ENCODE measurements around the gene CASR. TPM values are rescaled to one million over a fixed set of nuclear protein-coding genes. Genes with fewer than 3 reads are reported as not detected.
"Not testable (repeated sequence)": the region's sequence is repeated elsewhere in the genome, so short reads cannot be mapped to it uniquely, and the experiment has no call there.

CASR gene
- total RNA-seq, 2 donors from 2014 or later: not detected

DNA sequence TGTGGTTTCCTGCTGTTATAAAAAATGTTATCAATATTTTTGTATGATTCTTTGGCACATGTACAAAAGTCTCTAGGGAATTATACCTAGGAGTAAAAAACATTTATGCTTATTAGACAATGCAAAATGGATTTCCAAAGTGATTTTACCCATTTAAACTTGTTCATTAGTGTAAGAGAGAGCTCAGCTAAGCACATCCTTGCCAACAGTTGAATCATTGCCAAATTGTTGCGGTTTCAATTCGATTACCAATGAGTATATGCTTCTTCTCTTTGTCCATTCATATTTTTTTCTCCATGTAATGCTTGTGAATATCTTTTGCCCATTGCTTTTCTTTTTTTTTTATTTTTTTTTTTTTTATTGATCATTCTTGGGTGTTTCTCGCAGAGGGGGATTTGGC is 17.2 kb downstream of the CASR start:
- no peaks in the 10 kb centered on the region for H3K4me1 ChIP-seq
- no peaks in the 10 kb centered on the region for H3K27me3 ChIP-seq
- no peak overlapping the region for H3K27ac ChIP-seq
- H3K4me3 ChIP-seq: no peak overlapping the region
- H3K9me3 ChIP-seq: no peaks in the 10 kb centered on the region
- TF ChIP-seq, protein P1, sequence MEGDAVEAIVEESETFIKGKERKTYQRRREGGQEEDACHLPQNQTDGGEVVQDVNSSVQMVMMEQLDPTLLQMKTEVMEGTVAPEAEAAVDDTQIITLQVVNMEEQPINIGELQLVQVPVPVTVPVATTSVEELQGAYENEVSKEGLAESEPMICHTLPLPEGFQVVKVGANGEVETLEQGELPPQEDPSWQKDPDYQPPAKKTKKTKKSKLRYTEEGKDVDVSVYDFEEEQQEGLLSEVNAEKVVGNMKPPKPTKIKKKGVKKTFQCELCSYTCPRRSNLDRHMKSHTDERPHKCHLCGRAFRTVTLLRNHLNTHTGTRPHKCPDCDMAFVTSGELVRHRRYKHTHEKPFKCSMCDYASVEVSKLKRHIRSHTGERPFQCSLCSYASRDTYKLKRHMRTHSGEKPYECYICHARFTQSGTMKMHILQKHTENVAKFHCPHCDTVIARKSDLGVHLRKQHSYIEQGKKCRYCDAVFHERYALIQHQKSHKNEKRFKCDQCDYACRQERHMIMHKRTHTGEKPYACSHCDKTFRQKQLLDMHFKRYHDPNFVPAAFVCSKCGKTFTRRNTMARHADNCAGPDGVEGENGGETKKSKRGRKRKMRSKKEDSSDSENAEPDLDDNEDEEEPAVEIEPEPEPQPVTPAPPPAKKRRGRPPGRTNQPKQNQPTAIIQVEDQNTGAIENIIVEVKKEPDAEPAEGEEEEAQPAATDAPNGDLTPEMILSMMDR (IDR thresholded peaks at IDR 0.05): no peak
- no peak for DNase-seq (ENCODE audit: low spot score)
- no peaks in the 10 kb centered on the region for H3K36me3 ChIP-seq

DNA sequence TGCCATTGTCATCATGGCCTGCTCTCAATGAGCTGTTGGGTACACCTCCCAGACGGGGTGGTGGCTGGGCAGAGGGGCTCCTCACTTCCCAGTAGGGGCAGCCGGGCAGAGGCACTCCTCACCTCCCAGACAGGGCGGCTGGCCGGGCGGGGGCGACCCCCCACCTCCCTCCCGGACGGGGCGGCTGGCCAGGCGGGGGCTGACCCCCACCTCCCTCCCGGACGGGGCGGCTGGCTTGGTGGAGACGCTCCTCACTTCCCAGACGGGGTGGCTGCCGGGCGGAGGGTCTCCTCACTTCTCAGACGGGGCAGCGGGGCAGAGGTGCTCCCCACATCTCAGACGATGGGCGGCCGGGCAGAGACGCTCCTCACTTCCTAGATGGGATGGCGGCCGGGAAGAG is 18.0 kb downstream of the CASR start:
- H3K36me3 ChIP-seq; H3K4me1 ChIP-seq; H3K4me3 ChIP-seq; H3K27ac ChIP-seq; DNase-seq (ENCODE audit: low spot score); H3K27me3 ChIP-seq; H3K9me3 ChIP-seq: not testable (repeated sequence)

DNA sequence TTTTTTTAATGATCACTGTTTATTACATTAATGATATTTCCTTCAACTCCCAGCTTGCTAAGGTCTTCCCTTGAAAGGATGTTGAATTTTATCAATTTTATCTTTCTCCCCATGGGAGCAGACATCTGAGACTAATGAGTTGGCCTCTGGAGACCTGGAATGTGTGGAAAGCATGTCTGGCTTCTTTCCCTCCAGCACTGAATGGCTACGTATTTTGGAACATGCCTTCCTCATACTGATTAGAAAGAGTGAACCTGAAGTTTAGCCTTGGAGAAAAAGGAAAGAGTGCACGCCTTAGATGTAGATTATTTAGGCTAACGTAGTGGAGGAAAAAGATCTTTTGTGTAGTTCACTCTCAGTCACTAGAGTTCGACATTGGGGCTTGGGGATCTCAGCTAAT is 25.1 kb downstream of the CASR start:
- H3K36me3 ChIP-seq: no peaks in the 10 kb centered on the region
- H3K4me1 ChIP-seq: no peaks in the 10 kb centered on the region
- no peak overlapping the region for H3K27ac ChIP-seq
- no peaks in the 10 kb centered on the region for H3K27me3 ChIP-seq
- DNase-seq (ENCODE audit: low spot score): no peak
- TF ChIP-seq, protein P1 (IDR thresholded peaks at IDR 0.05): no peak
- no peak overlapping the region for H3K4me3 ChIP-seq
- no peaks in the 10 kb centered on the region for H3K9me3 ChIP-seq

DNA sequence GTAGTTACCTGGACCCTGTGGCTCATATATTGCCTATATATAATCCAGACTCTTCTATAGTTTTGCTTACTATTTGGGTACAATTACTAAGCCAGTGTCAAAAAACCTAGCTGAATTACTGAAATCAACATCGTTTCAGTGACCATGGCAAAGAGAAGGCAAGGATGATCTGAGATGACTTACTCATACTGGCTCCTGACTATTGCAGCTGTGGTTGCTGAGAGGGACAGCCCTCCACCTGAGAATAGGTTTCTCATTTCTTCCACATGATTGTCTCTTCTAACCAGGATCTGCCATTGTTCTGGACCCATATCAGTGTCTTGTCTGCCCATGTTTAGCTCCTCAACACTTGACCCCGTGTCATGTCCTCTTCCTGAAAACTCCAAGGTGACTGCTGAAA is 30.2 kb downstream of the CASR start:
- Histone ChIP-seq H3K36me3 (no peaks in the 10 kb centered on the region), H3K9me3 (no peaks in the 10 kb centered on the region), H3K4me3 (no peak overlapping the region), H3K27ac (no peak overlapping the region), H3K27me3 (no peaks in the 10 kb centered on the region), H3K4me1 (no peaks in the 10 kb centered on the region)
- DNase-seq (ENCODE audit: low spot score): no peak
- TF ChIP-seq, protein P1 (IDR thresholded peaks at IDR 0.05): no peak

DNA sequence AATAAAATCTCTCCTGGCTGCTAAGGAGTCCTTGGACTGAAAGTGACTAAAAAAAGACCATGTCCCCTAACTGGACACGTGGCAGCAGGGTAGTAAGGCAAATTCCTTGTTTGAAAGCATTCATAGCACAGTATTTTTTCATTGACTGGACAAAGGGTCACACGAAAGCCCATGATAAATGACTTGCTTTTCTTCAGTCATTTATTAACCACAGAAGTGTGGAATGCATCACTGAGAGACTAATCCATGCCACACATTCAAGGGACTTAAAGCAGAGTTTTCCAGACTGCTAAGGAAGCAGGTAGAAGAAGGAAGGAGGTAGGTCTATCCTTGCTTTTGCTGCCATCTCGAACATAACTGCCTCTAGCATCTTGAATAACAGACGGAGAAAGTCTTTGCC is 31.2 kb downstream of the CASR start:
- Histone ChIP-seq H3K4me3 (no peak overlapping the region), H3K4me1 (no peaks in the 10 kb centered on the region), H3K9me3 (no peaks in the 10 kb centered on the region), H3K27me3 (no peaks in the 10 kb centered on the region), H3K36me3 (no peaks in the 10 kb centered on the region), H3K27ac (no peak overlapping the region)
- TF ChIP-seq, protein P1 (IDR thresholded peaks at IDR 0.05): no peak
- DNase-seq (ENCODE audit: low spot score): no peak

DNA sequence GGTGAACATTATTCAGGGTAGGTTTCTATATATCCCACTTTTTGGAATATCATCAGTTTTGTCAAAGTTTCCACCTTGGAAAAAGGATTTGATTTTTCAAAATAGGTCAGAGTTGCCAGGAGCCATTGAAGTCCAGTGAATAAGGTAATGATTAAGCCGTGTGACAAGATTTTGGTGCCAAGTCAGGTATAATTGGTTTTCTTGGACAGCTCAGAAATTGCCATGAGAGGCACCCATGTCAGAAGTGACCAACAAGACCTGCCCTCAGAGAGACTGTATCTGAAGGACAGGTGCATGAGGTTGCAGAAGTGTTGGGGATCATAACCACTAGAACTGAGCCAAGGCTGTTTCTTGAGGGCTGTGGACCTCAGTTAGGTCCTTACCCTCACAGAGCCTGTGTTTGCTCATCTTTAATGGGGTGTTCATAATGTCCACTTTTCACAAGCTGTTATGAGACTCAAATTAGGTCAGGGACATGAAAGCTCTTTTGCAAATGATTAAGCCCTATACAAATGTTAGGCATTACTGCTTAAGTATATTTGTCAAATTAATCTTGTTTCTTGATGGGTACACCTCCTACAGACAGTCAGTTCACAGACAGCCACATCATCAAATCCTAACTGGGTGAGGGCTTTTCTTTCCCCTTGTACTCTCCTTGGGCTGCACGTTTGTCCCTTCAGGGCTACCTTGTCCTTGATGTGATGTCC is 32.3 kb downstream of the CASR start:
- no peak overlapping the region for H3K27ac ChIP-seq
- TF ChIP-seq, protein P1 (IDR thresholded peaks at IDR 0.05): no peak

More for the DNA sequence above, 32.3 kb downstream of the CASR start:
- H3K9me3 ChIP-seq: no peaks in the 10 kb centered on the region
- H3K4me3 ChIP-seq: no peak overlapping the region
- no peaks in the 10 kb centered on the region for H3K4me1 ChIP-seq
- no peak for DNase-seq (ENCODE audit: low spot score)
- H3K27me3 ChIP-seq: no peaks in the 10 kb centered on the region
- H3K36me3 ChIP-seq: no peaks in the 10 kb centered on the region
